Tibial nerve (tissue), 4 donors: Measurements from ENCODE around the gene FAM78A.

Experiments
- CTCF ChIP-seq, 5 experiments: fragments of 200-600 bp in 3 of 5; fragments of 450-650 bp in 2 of 5; sonication (generic) in 3 of 5; IDR thresholded peaks; one replicate each; pipeline ENCODE4 v1.5.1; 2016 to 2019; ENCODE audit warnings: antibody characterized with exemption in 5 of 5, mild to moderate bottlenecking in 3 of 5, moderate library complexity in 2 of 5
- EP300 ChIP-seq, 2 donors: sonication (generic); formaldehyde crosslinking; IDR thresholded peaks; one replicate each; pipeline ENCODE4 v1.6.1; 2017; ENCODE audit warnings: antibody characterized with exemption in 2 of 2, mild to moderate bottlenecking in 1 of 2

GRCh38 chr9:131297903-131298302 is 21.6 kb upstream of the FAM78A start:
- TF ChIP-seq CTCF (IDR thresholded peaks at IDR 0.05) (no peak), EP300 (IDR thresholded peaks at IDR 0.05) (no peak)
